HCT116 (cell line): Measurements from ENCODE around the gene STK32B. TPM values are rescaled to one million over a fixed set of nuclear protein-coding genes. Genes with fewer than 3 reads are reported as not detected.

ENCODE experiments used
- ATAC-seq: fragments of 200-7000 bp; cut with Tn5 transposase; 2 replicates; pipeline ENCODE4 v1.9.1; 2020; ENCODE audit warnings: mild to moderate bottlenecking, moderate library complexity
- BruUV-seq: library from RNA; stranded (reverse); fragments of 400-500 nt; replicated peaks from 2 replicates; lab custom pipeline; 2021; lab: Mats Ljungman, UMichigan
- CTCF ChIA-PET: fragments of 300-600 bp; sonication (Branson Sonifier 250); formaldehyde crosslinking; loops from one replicate; lab custom pipeline; 2021; ENCODE audit warnings: antibody characterized with exemption; lab: Charles Lee
- POLR2A ChIA-PET: fragments of 300-600, 350-600 bp; sonication (Branson Sonifier 250); formaldehyde crosslinking; loops from one replicate; lab custom pipeline; 2021; ENCODE audit warnings: antibody characterized with exemption; lab: Charles Lee
- RAD21 ChIA-PET, 2 experiments: fragments of 300-600 bp; sonication (Branson Sonifier 250); formaldehyde crosslinking; loops; one replicate each; lab custom pipeline; 2023; ENCODE audit warnings: low total read pairs in 2 of 2; ENCODE audit not compliant: uncharacterized antibody in 2 of 2, unreplicated experiment in 2 of 2, low non-redundant PET in 1 of 2; lab: Charles Lee
- DNase-seq: peaks from one replicate; pipeline ENCODE4 v3.0.0-alpha.2; 2010; ENCODE audit warnings: low read depth, low spot score
- H2AFZ ChIP-seq: fragments of 200-600 bp; shearing (Covaris generic), sonication (generic); 2 replicates; pipeline ENCODE4 v1.6.1; 2017; ENCODE audit warnings: low read depth, mixed run types, mixed read lengths, antibody characterized with exemption, low read length; ENCODE audit not compliant: poor library complexity, severe bottlenecking
- H3K27ac ChIP-seq: 2 replicates; pipeline ENCODE4 v1.5.1; 2012; ENCODE audit warnings: low read depth, low read length
- H3K27me3 ChIP-seq: fragments of 200-600 bp; sonication (generic); 2 replicates; pipeline ENCODE4 v1.6.1; 2016; ENCODE audit warnings: mixed run types, low read length, mixed read lengths; ENCODE audit not compliant: insufficient read depth
- H3K36me3 ChIP-seq, 2 experiments: fragments of 200-500 bp in 1 of 2; fragments of 200-600 bp in 1 of 2; sonication (Bioruptor generic) in 1 of 2; sonication (generic) in 1 of 2; 2 replicates each; pipeline versions ENCODE4 v1.5.1 to v1.6.1; 2014 to 2016; ENCODE audit warnings: low read length in 2 of 2, inconsistent platforms in 1 of 2, mixed read lengths in 1 of 2, mixed run types in 1 of 2; ENCODE audit not compliant: insufficient read depth in 2 of 2, control insufficient read depth in 1 of 2
- H3K4me1 ChIP-seq, 2 experiments: fragments of 200-600 bp in 1 of 2; sonication (generic) in 1 of 2; 2 replicates each; pipeline versions ENCODE4 v1.5.1 to v1.6.1; 2012 to 2017; ENCODE audit warnings: low read length in 2 of 2, inconsistent platforms in 1 of 2, mild to moderate bottlenecking in 1 of 2, mixed read lengths in 1 of 2, mixed run types in 1 of 2, moderate library complexity in 1 of 2; ENCODE audit not compliant: insufficient read depth in 2 of 2, control insufficient read depth in 1 of 2
- H3K4me2 ChIP-seq: fragments of 200-600 bp; sonication (generic); 2 replicates; pipeline ENCODE4 v1.6.1; 2017; ENCODE audit warnings: mixed run types, low read length, mixed read lengths
- H3K4me3 ChIP-seq, 2 experiments: fragments of 200-600 bp in 1 of 2; sonication (generic) in 1 of 2; replicated peaks in 1 of 2; 2 replicates each; pipeline ENCODE4 v1.5.1; 2011 to 2016; ENCODE audit warnings: low read length in 2 of 2, control low read depth in 1 of 2, low read depth in 1 of 2, mild to moderate bottlenecking in 1 of 2, mixed read lengths in 1 of 2, mixed run types in 1 of 2
- H3K79me2 ChIP-seq: fragments of 200-600 bp; sonication (generic); 2 replicates; pipeline ENCODE4 v1.6.1; 2017; ENCODE audit warnings: mild to moderate bottlenecking, mixed run types, low read length, moderate library complexity, mixed read lengths; ENCODE audit not compliant: insufficient read depth
- H3K9ac ChIP-seq: fragments of 200-600 bp; sonication (generic); 2 replicates; pipeline ENCODE4 v1.6.1; 2016; ENCODE audit warnings: low read length, mixed read lengths
- H3K9me2 ChIP-seq: fragments of 200-600 bp; sonication (generic), shearing (Covaris generic); 2 replicates; pipeline ENCODE4 v1.6.1; 2017; ENCODE audit warnings: mixed run types, mild to moderate bottlenecking, moderate library complexity; ENCODE audit not compliant: insufficient read depth
- H3K9me3 ChIP-seq, 2 experiments: fragments of 200-500 bp in 1 of 2; fragments of 200-600 bp in 1 of 2; sonication (Bioruptor generic) in 1 of 2; sonication (generic) in 1 of 2; 2 replicates each; pipeline ENCODE4 v1.6.1; 2014 to 2017; ENCODE audit warnings: low read length in 2 of 2, mixed read lengths in 2 of 2, inconsistent platforms in 1 of 2, low read depth in 1 of 2, mild to moderate bottlenecking in 1 of 2, mixed run types in 1 of 2, moderate library complexity in 1 of 2; ENCODE audit not compliant: control insufficient read depth in 1 of 2, insufficient read depth in 1 of 2
- H4K20me1 ChIP-seq: fragments of 200-600 bp; sonication (generic), shearing (Covaris generic); 2 replicates; pipeline ENCODE4 v1.6.1; 2017; ENCODE audit warnings: mixed run types, mild to moderate bottlenecking, moderate library complexity; ENCODE audit not compliant: insufficient read depth
- ATF3 ChIP-seq: IDR thresholded peaks from 2 replicates; pipeline ENCODE4 v1.6.1; 2012
- CBX3 ChIP-seq: IDR thresholded peaks from 2 replicates; pipeline ENCODE4 v1.6.1; 2012; ENCODE audit warnings: low read depth
- CEBPB ChIP-seq: IDR thresholded peaks from 2 replicates; pipeline ENCODE4 v1.6.1; 2012; ENCODE audit warnings: low read depth
- CTCF ChIP-seq, 3 experiments: fragments of 200-600 bp in 1 of 3; sonication (generic) in 1 of 3; IDR thresholded peaks in 2 of 3; conservative IDR thresholded peaks in 1 of 3; 2 replicates each; pipeline ENCODE4 v1.5.1; 2012 to 2017; ENCODE audit warnings: low read depth in 2 of 3, low read length in 2 of 3, antibody characterized with exemption in 1 of 3, borderline replicate concordance in 1 of 3, control low read depth in 1 of 3, mild to moderate bottlenecking in 1 of 3, mixed read lengths in 1 of 3, mixed run types in 1 of 3, moderate library complexity in 1 of 3; ENCODE audit not compliant: insufficient read depth in 1 of 3
- ELF1 ChIP-seq: IDR thresholded peaks from 2 replicates; pipeline ENCODE4 v1.6.1; 2012; ENCODE audit warnings: low read depth, borderline replicate concordance
- EZH2 ChIP-seq: fragments of 200-600 bp; sonication (generic); IDR thresholded peaks from 2 replicates; pipeline ENCODE4 v1.6.1; 2017; ENCODE audit warnings: antibody characterized with exemption, mixed run types
- EZH2phosphoT487 ChIP-seq: fragments of 200-600 bp; IDR thresholded peaks from 2 replicates; pipeline ENCODE4 v1.6.1; 2018; ENCODE audit warnings: antibody characterized with exemption, borderline replicate concordance
- FOSL1 ChIP-seq: IDR thresholded peaks from 2 replicates; pipeline ENCODE4 v1.6.1; 2012; ENCODE audit warnings: low read depth
- POLR2A ChIP-seq: IDR thresholded peaks from 2 replicates; pipeline ENCODE4 v1.7.0; 2011; ENCODE audit warnings: borderline replicate concordance; ENCODE audit not compliant: insufficient read depth, insufficient read length; ENCODE audit errors: extremely low read depth
- POLR2AphosphoS5 ChIP-seq: IDR thresholded peaks from 2 replicates; pipeline ENCODE4 v1.6.1; 2011; ENCODE audit warnings: mild to moderate bottlenecking, low read depth, low read length, moderate library complexity
- RAD21 ChIP-seq: IDR thresholded peaks from 2 replicates; pipeline ENCODE4 v1.6.1; 2012; ENCODE audit warnings: low read depth, mild to moderate bottlenecking
- REST ChIP-seq: IDR thresholded peaks from 2 replicates; pipeline ENCODE4 v1.6.1; 2012; ENCODE audit warnings: low read depth
- SP1 ChIP-seq: IDR thresholded peaks from 2 replicates; pipeline ENCODE4 v1.6.1; 2012; ENCODE audit warnings: low read depth
- YY1 ChIP-seq: IDR thresholded peaks from 2 replicates; pipeline ENCODE4 v1.6.1; 2011; ENCODE audit warnings: low read length, low read depth, moderate library complexity, mild to moderate bottlenecking; ENCODE audit not compliant: insufficient replicate concordance; ENCODE audit errors: extremely low read depth
- ZNF274 ChIP-seq: fragments of 200-500 bp; sonication (Bioruptor generic); IDR thresholded peaks from 2 replicates; pipeline ENCODE4 v1.6.1; 2014; ENCODE audit warnings: mild to moderate bottlenecking, low read depth, low read length, inconsistent platforms
- intact Hi-C: fragments of 100-400 bp; cut with micrococcal nuclease; formaldehyde crosslinking; loops from 2 replicates; pipeline ENCODE4 v1.10.0; 2022
- total RNA-seq: library from RNA; stranded (reverse); gene quantifications from one replicate; pipeline ENCODE4 v1.2.1, GENCODE V29; 2021; ENCODE audit not compliant: unreplicated experiment

The STK32B gene
- total RNA-seq, 1 experiment from 2014 or later: not detected

- no TSS peak for BruUV-seq
- no peak for TF ChIP-seq ZNF274
- no peak for TF ChIP-seq POLR2AphosphoS5
- no peak for TF ChIP-seq EZH2
- no peak for TF ChIP-seq RAD21
- TF ChIP-seq CBX3: no peak
- no peak for ATAC-seq
- Histone ChIP-seq H3K4me3 (no peak overlapping the region), H3K9me2 (no peaks in the 10 kb centered on the region), H3K9ac (no peak overlapping the region), H2AFZ (no peak overlapping the region), H4K20me1 (no peaks in the 10 kb centered on the region), H3K27me3 (peaks cover 9% of the 10 kb centered on the region; the same call in 1 of the 2 replicates), H3K36me3 (no peaks in the 10 kb centered on the region), H3K4me2 (no peak overlapping the region), H3K9me3 (no peaks in the 10 kb centered on the region), H3K4me1 (no peaks in the 10 kb centered on the region), H3K79me2 (no peaks in the 10 kb centered on the region), H3K27ac (no peak overlapping the region)
- intact Hi-C loops: no loop called here
- POLR2A ChIA-PET: no interaction called here
- RAD21 ChIA-PET: no interaction called here
- no peak for DNase-seq
- CTCF ChIA-PET: no interaction called here
Observed at GRCh38 chr4:5044341-5044740, 6.9 kb upstream of the STK32B start.

- no peaks in the 10 kb centered on the region for H4K20me1 ChIP-seq
- no peak for DNase-seq
- no peaks in the 10 kb centered on the region for H3K4me1 ChIP-seq
- ChIA-PET RAD21 (no interaction called here), CTCF (no interaction called here), POLR2A (no interaction called here)
- H3K79me2 ChIP-seq: no peaks in the 10 kb centered on the region
- no peak overlapping the region for H3K4me3 ChIP-seq
- peaks cover 9% of the 10 kb centered on the region; the same call in 1 of the 2 replicates for H3K27me3 ChIP-seq
- no peaks in the 10 kb centered on the region for H3K9me2 ChIP-seq
- no peaks in the 10 kb centered on the region for H3K36me3 ChIP-seq
- ATAC-seq: no peak
- TF ChIP-seq CTCF (IDR thresholded peaks at IDR 0.05 in 2 of 3, conservative IDR thresholded peaks at IDR 0.05 in 1 of 3; ENCODE audit: borderline replicate concordance in 1 of 3, insufficient read depth in 1 of 3, low read depth in 2 of 3, low read length in 2 of 3) (no peak), ATF3 (no peak), CEBPB (no peak), YY1 (no peak), RAD21 (no peak), POLR2A (no peak), EZH2phosphoT487 (no peak), ELF1 (no peak), CBX3 (no peak), EZH2 (no peak), FOSL1 (no peak), REST (no peak), SP1 (no peak), POLR2AphosphoS5 (no peak)
- no peak overlapping the region for H3K27ac ChIP-seq
- H2AFZ ChIP-seq: no peak overlapping the region
- no peak overlapping the region for H3K9ac ChIP-seq
- no TSS peak for BruUV-seq
- no peaks in the 10 kb centered on the region for H3K9me3 ChIP-seq
- intact Hi-C loops: no loop called here
- no peak overlapping the region for H3K4me2 ChIP-seq
Observed at GRCh38 chr4:5045097-5045496, 6.2 kb upstream of the STK32B start.
